Astrocyte of the cerebellum (primary cell): Measurements from ENCODE around the gene MAP6.

Source experiments
- DNase-seq: peaks from one replicate; pipeline ENCODE4 v3.0.0-alpha.2; 2011; ENCODE audit warnings: low read depth
- H3K4me3 ChIP-seq: 2 replicates; pipeline ENCODE4 v1.5.1; 2011; ENCODE audit warnings: mild to moderate bottlenecking, low read depth, low read length, moderate library complexity
- in situ Hi-C: cut with HindIII; loops from 2 replicates; pipeline ENCODE4 v1.10.0; 2017; ENCODE audit warnings: low sequenced_read_pairs
- TF ChIP-seq, protein P1 (sequence below): IDR thresholded peaks from 2 replicates; pipeline ENCODE4 v1.5.1; 2012; ENCODE audit warnings: low read length, low read depth, moderate library complexity, mild to moderate bottlenecking; ENCODE audit errors: missing control alignments

The MAP6 gene

DNA sequence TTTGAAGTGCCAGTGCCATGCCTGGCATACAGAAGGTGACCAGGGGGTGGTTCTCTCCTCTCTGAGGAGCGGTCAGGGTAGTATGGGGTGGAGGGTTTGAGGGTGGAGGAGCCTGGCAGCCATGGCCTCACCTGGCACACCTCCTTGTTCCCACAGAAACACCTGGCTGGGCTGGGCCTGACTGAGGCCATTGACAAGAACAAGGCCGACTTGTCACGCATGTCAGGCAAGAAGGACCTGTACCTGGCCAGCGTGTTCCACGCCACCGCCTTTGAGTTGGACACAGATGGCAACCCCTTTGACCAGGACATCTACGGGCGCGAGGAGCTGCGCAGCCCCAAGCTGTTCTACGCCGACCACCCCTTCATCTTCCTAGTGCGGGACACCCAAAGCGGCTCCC is 97.2 kb downstream of the MAP6 start:
- no peak for DNase-seq
- H3K4me3 ChIP-seq: no peak overlapping the region
- in situ Hi-C loops: loop anchor here (5.0 kb wide), 1 partner anchor 49 kb away; no protein-coding TSS in a partner anchor
- TF ChIP-seq, protein P1, sequence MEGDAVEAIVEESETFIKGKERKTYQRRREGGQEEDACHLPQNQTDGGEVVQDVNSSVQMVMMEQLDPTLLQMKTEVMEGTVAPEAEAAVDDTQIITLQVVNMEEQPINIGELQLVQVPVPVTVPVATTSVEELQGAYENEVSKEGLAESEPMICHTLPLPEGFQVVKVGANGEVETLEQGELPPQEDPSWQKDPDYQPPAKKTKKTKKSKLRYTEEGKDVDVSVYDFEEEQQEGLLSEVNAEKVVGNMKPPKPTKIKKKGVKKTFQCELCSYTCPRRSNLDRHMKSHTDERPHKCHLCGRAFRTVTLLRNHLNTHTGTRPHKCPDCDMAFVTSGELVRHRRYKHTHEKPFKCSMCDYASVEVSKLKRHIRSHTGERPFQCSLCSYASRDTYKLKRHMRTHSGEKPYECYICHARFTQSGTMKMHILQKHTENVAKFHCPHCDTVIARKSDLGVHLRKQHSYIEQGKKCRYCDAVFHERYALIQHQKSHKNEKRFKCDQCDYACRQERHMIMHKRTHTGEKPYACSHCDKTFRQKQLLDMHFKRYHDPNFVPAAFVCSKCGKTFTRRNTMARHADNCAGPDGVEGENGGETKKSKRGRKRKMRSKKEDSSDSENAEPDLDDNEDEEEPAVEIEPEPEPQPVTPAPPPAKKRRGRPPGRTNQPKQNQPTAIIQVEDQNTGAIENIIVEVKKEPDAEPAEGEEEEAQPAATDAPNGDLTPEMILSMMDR: no peak

DNA sequence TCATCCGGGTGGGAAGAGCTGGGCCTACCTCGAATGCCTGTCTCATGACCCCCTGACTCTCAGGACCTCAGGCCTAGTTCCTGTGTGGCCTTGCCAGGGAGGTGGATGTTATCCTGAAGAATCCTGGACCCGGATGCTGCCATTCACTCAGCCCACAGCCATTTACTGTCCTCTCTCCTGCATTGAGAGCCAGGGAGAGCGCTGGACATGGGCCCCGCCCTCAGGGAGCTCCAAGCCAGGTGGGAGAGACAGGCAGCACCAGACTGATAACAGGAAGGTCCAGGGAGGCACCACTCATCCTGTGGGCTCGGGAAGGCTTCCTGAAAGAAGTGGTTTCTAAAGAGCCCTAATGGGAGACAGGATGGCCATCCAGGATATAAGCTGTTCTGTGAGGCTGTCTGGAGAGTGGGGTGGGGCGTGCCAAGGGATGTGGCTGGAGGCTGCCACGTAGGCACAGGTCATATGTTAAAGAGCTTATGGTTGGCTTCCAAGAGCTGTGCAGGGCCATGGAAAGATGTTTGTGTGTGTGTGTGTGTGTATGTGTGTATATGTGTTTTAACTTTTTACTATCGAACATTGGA is 98.2 kb downstream of the MAP6 start:
- TF ChIP-seq, protein P1: no peak
- no peak overlapping the region for H3K4me3 ChIP-seq
- in situ Hi-C loops: loop anchor here (5.0 kb wide), 1 partner anchor 48 kb away; no protein-coding TSS in a partner anchor
- DNase-seq: no peak

DNA sequence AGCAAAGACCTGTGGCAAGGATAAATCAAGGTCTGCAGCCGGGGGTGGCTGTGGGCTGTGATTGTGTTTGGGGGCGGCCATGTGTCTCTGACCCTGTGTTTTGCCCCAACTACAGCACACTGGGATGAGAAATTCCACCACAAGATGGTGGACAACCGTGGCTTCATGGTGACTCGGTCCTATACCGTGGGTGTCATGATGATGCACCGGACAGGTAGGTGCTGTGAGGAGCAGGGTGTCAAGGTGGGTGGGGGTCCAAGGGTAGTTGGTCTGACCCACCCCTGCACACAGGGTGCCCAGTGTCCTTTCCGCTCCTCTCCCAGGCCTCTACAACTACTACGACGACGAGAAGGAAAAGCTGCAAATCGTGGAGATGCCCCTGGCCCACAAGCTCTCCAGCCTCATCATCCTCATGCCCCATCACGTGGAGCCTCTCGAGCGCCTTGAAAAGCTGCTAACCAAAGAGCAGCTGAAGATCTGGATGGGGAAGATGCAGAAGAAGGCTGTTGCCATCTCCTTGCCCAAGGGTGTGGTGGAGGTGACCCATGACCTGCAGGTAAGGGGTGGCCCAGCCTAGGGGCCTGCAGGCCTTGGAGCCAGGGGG is 100.1 kb downstream of the MAP6 start:
- in situ Hi-C loops: no loop called here
- TF ChIP-seq, protein P1: no peak
- no peak for DNase-seq
- H3K4me3 ChIP-seq: no peak overlapping the region

DNA sequence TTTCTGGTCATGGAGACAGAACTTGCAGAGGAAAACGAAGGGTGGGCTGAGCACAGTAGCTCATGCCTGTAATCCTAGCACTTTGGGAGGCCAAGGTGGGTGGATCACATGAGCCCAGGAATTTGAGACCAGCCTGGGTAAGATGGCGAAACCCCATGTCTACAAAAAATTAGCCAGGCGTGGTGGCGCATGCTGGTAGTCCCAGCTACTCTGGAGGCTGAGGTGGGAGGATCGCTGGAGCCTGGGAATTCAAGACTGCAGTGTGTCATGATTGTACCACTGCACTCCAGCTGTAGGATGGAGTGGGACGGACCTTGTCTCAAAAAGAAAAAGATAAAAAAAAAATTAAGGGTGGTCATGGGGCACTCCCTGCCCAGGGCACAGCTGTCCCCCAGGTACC is 100.9 kb downstream of the MAP6 start:
- DNase-seq: no peak
- H3K4me3 ChIP-seq: no peak overlapping the region
- TF ChIP-seq, protein P1: no peak
- in situ Hi-C loops: no loop called here

- in situ Hi-C loops: no loop called here
- no peak overlapping the region for H3K4me3 ChIP-seq
- TF ChIP-seq, protein P1: no peak
- DNase-seq: no peak
These were observed 102.0 kb downstream of the MAP6 start for GRCh38 chr11:75566763-75567279.

DNA sequence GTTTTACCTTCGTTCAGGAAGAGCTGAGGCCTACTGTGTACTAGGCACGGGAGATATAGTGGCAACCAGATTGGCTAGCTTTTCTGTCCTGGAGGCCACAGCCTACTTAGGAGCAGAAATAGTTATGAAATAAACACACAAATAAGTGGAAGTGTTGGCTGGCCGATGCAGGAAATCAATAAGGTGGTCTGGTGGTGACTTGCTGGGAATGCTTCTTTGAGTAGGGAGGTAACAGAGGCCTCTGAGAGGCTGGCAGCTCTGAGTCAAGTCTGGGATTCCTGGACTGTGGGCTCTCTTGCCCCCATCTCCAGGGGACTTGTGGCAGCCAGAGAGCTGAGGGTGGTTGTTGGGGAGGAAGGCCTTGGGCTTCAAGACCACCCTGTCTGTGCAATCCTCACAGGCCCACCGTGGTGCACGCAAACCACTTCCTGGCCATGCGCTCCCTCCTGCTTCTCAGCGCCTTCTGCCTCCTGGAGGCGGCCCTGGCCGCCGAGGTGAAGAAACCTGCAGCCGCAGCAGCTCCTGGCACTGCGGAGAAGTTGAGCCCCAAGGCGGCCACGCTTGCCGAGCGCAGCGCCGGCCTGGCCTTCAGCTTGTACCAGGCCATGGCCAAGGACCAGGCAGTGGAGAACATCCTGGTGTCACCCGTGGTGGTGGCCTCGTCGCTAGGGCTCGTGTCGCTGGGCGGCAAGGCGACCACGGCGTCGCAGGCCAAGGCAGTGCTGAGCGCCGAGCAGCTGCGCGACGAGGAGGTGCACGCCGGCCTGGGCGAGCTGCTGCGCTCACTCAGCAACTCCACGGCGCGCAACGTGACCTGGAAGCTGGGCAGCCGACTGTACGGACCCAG is 102.7 kb downstream of the MAP6 start:
- no peak for DNase-seq
- TF ChIP-seq, protein P1: no peak
- in situ Hi-C loops: no loop called here
- peak overlapping the region; percentile 80 for H3K4me3 ChIP-seq
